GM11168 (cell line): Measurements from ENCODE around the gene EHBP1L1.

Experiments used
- in situ Hi-C: fragments of 300-500 bp; cut with MboI; formaldehyde crosslinking; loops from one replicate; pipeline ENCODE4 v1.12.0; 2022; ENCODE audit warnings: low sequenced_read_pairs; ENCODE audit not compliant: unreplicated experiment

EHBP1L1 gene

GRCh38 chr11:65576232-65576866, 496 bp downstream of the EHBP1L1 start:
- in situ Hi-C loops = no loop called here

- in situ Hi-C loops = no loop called here
Observed at GRCh38 chr11:65576867-65577755, 1.3 kb downstream of the EHBP1L1 start.

- in situ Hi-C loops = no loop called here
Observed at GRCh38 chr11:65577756-65578109, 1.9 kb downstream of the EHBP1L1 start.

GRCh38 chr11:65578134-65578533, 2.3 kb downstream of the EHBP1L1 start:
- in situ Hi-C loops = no loop called here

GRCh38 chr11:65578667-65579066, 2.8 kb downstream of the EHBP1L1 start:
- in situ Hi-C loops = no loop called here

GRCh38 chr11:65579291-65579690, 3.4 kb downstream of the EHBP1L1 start:
- in situ Hi-C loops = no loop called here

- in situ Hi-C loops = no loop called here
Observed at GRCh38 chr11:65580031-65580692, 4.3 kb downstream of the EHBP1L1 start.

- in situ Hi-C loops = no loop called here
Observed at GRCh38 chr11:65580756-65581155, 4.9 kb downstream of the EHBP1L1 start.

- in situ Hi-C loops = no loop called here
Observed at GRCh38 chr11:65581928-65582327, 6.1 kb downstream of the EHBP1L1 start.

- in situ Hi-C loops = no loop called here
Observed at GRCh38 chr11:65583589-65583988, 7.7 kb downstream of the EHBP1L1 start.

- in situ Hi-C loops = no loop called here
Observed at GRCh38 chr11:65584106-65584505, 8.3 kb downstream of the EHBP1L1 start.

- in situ Hi-C loops = no loop called here
Observed at GRCh38 chr11:65584723-65585171, 8.9 kb downstream of the EHBP1L1 start.

- in situ Hi-C loops = no loop called here
Observed at GRCh38 chr11:65585396-65586246, 9.8 kb downstream of the EHBP1L1 start.

- in situ Hi-C loops = no loop called here
Observed at GRCh38 chr11:65586247-65586630, 10.4 kb downstream of the EHBP1L1 start.

GRCh38 chr11:65586676-65587075, 10.8 kb downstream of the EHBP1L1 start:
- in situ Hi-C loops = no loop called here

GRCh38 chr11:65588199-65589054, 12.6 kb downstream of the EHBP1L1 start:
- in situ Hi-C loops = no loop called here

GRCh38 chr11:65589444-65590239, 13.8 kb downstream of the EHBP1L1 start:
- in situ Hi-C loops = no loop called here

GRCh38 chr11:65590240-65590738, 14.4 kb downstream of the EHBP1L1 start:
- in situ Hi-C loops = no loop called here
